A673 (cell line): ENCODE data around the gene SSBP4.

Source experiments
- CTCF ChIP-seq: fragments of 300-800, 200-600 bp; sonication (generic); conservative IDR thresholded peaks from 2 replicates; pipeline ENCODE4 v1.5.1; 2017; ENCODE audit warnings: low read depth, mild to moderate bottlenecking, antibody characterized with exemption, low read length, moderate library complexity, mixed read lengths
- EZH2 ChIP-seq: fragments of 200-600 bp; sonication (generic); IDR thresholded peaks from 2 replicates; pipeline ENCODE4 v1.6.1; 2017; ENCODE audit warnings: borderline replicate concordance, low read depth, mild to moderate bottlenecking, mixed read lengths, antibody characterized with exemption, low read length; ENCODE audit not compliant: poor library complexity, severe bottlenecking

GRCh38 chr19:18435842-18436670 is 16.9 kb downstream of the SSBP4 start:
- no peak for TF ChIP-seq CTCF
- no peak for TF ChIP-seq EZH2
